Activated CD4-positive, CD25-positive, alpha-beta regulatory T cell (primary cell): ENCODE measurements around the gene ALPP.
"Not testable (repeated sequence)": the region's sequence is repeated elsewhere in the genome, so short reads cannot be mapped to it uniquely, and the experiment has no call there.

Experiments used
- DNase-seq, 4 experiments: peaks; one replicate each; lab custom pipeline; 2025; lab: John Stamatoyannopoulos, UW

ALPP gene

DNA sequence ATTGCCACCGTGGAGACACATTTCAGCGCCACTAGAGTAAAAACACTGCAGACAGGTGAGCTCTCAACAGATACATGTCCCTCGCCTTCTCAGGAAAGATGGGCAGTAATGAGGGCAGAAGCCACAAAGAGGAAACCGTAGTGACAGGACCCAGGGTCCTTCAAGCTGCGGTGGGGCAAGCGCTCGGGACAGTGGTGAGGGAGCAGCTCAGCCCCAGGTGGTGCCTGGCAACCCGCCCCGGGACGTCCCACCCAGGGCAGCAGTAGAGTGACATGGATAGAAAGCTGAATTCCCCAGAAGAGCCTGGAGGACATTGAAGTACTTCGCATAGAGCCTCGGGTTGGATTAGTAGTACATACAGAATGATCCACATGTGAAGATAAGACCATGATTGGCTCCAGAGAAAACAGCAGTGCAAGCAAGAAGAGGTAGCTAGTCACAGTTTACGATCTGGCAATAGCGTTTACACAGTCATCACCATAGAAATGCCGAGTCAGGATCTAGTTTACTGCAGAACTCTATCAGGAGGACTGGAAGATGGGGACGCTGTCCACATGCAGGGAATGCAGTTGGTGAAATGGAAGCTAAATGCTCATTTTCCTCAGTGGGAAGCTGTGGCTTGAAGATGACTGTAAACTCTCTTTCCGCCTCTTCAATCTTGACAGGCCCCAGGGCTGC, 37.4 kb upstream of the ALPP start:
- DNase-seq: no peak

DNA sequence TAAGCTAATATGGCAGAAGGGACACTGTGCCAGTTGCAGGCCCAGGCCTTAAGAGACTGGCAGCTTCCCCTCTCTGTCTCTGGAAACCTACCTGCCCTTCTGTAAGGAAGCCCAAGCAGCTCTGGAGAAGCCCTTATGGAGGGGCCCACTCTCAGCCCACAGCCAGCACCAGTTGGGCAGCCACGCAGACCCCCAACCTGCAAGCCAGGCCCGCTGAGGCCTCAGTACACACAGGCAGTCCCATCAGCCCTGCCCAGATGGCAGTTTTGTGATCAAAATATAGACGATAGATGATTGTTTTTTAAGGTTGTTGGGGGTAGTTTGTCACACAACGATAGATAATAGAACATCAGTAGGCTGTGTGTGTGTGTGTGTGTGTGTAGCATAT, 36.8 kb upstream of the ALPP start:
- no peak for DNase-seq

DNA sequence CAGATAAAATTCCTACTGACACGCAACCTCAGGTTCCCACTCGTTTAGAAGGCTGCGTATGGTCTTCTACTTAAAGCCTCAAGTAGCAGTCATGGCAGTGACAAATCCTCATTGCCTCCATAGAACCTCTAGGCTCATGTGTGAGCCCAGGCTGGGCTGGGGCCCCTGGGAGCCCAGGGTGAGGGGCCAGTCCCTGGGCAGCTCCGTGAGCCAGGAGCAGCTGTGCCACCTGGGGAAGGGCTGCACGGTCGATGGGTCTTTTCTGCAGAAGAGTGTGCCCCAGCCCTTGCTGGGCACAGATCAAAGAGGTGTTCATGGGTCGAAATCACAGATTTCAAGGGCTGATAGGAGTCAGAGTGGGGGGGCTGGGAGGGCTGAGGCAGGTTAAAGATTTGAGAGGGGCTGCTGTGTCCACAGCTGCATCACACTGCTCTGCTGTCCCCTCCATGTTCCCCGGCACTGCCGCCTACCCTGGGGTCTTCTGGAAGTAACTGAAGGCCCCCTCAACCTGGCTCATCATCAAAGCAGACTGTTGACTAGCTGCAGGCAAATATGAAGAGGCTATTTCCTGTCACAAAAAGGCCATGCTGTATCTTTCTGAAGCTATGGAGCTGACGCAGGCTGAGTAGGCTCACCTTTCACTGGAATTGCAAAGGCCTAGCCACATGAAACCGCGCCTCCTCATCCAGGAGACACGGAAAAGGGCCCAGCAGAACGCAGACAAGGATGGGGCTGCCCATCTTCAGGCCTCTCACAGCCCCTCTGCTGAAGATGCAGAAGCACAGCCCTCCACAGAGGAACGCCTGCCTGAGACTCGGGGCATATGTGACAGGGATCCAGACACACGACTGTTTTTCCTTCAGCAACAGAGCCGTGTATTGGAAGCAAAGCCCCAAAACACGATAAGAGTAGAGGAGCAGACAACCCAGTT, 35.7 kb upstream of the ALPP start:
- DNase-seq: no peak

DNA sequence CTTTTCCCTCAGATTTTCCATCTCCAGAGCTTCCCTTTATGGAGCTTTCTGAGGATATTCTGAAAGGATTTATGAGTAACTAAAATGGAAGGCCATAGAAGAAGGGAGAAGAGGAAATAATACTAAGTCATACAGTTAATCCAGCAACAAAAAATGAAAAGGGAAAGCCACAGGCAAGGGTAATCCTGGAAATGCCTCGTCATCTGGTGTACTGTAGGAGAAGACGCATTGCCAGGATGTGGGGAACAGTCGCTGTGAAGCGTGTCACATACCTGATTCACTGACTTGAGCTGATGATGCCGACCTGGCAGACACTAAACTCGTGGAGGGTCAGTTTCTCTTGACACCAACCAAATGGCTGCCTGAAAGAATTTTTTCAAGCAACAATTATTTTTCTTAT, 34.7 kb upstream of the ALPP start:
- no peak for DNase-seq

DNA sequence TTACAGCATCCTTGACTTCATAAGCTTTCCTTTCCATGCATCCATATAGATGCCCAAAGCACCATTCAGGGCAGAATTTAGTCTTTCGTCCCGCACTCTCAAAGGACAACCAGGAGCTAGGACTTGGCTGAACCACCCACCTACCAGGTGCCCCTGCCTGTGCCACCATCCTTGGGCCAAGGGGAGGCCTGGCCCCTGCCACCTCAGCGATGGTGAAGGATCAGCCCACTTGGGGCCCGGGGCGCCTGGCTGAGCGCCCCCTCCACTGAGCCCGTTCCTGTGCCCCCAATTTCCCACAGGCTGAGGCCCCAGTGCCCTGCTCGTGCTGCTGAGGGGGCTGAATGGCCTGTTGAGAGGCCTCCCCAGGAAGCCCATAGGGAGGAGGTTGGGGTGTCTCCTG, 33.3 kb upstream of the ALPP start:
- no peak for DNase-seq

DNA sequence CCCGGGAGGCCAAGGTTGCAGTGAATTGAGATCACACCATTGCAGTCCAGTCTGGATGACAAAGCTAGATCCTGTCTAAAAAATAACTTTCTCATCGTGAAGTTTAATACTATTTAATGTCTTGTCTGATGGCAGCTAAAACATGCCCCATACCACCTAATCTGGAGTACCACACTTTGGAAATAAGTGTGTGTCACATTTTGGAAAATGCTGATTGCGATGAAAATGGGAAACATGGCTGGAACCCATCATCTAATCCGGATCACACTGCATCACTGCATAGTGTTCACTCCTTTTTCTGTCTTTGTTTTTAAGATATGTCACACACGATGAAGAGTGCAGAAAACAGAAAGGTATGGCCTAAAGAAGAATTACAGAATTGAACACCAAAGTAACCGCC, 31.2 kb upstream of the ALPP start:
- DNase-seq: no peak

DNA sequence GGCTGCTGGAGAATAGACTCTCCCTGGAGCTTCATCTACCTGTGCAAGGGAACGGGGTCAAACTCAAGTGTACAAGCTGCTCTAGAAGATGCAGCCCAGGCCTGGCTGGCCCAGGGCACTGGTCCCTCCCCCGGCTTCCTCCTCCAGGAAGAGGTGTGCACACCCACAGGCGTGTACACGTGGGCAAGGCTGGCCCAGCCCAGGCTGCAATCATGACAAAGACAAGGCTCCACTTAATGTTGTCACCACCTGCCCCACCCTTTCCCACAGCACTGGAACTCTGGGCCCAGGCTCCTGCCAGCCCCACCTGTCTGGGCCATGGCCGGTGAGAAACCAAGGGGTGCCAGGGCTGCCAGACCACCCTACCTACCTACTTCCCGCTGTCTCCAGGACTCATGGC, 29.6 kb upstream of the ALPP start:
- DNase-seq: no peak

DNA sequence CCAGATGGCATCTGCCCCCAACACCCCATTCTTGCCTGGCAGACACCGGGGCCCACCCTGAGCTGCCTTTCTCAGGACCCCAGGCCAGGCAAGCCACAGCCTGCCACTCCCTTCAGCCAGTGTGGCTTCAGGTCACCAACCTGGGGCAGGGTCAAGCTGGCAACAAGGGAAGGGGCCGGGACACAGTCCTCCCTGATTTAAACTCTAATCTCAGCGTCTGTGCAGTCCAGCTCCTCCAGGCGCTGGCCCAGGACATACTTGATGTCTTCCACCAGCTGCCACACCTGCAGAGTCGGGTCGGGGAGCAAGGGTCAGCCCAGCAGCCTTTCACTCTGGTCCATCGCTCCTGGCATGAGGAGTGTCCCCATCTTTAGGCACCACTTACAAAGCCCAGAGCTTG, 29.0 kb upstream of the ALPP start:
- DNase-seq: no peak

DNA sequence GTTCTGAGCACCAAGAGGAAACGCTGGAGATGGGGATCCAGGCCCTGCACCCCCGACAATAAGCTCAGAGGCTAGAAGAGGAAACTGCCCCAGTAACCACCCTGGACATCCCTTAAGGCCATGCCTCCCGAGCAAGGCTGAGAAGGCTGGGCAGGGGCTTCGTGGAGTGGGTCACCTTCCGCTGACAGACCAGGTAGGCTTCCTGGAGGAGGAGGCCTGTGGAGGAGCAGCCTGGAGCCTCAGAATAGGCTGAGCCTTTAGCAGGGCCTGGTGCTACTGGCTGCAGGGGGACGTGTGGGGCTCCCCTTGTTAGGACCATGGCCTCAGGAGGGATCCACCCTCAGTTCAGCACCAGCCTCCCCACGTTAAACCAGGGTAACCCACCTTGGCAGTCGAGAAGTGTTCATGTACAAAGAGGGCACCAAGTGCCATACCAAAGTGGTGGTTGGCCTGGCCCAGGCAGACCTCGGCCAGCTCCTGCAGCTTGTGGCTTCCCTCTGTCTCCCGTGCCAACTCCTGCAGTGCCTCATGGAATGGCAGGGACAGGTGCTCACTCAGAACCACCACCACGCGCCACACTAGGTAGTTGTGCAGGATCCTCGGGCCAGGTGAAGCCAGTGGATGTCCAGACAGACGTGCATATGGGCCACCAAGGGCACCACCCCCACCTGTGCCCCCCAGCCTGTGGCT, 28.5 kb upstream of the ALPP start:
- DNase-seq: no peak

DNA sequence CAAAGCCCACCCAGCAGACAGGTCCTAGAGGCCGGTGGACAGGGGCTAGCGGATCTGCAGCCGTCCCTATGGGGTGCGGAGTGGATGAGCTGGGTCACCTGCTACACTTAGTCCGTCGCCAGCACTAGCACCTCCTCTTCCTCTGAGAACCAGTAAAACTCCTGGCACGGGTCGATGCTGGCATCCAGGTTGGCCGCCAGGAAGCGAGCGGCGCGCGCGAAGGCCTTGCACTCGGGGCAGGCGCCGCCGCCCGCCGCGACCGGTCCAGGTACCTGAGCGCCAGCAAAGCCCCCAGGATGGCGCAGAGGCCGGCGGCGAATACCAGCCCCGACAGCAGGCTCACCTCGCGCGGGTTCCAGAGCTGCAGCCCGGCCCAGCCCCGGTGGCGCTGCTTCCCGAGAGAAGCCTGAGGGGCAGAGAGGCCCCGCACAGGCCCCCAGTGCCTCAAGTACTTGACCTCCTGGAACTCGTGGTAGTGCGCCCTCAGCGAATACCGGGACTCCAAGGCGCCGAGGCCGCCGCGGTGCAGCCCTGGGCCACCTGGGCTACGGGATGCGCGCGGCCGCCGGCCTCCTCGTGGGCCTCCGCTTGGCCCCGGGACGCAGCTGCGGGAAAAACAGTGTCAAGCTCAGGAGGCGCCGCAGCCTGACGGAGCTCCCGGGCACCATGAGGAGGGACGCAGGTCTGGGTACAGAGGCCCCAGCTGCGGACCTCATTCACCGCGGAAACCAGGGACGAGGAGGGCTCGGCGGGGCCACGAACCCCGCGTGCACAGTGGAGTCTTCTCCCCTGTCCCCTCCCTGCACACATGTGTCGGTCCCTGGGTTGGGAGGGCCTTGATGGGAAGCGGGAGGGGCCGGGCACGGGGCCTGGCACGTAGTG, 27.5 kb upstream of the ALPP start:
- DNase-seq: no peak

DNA sequence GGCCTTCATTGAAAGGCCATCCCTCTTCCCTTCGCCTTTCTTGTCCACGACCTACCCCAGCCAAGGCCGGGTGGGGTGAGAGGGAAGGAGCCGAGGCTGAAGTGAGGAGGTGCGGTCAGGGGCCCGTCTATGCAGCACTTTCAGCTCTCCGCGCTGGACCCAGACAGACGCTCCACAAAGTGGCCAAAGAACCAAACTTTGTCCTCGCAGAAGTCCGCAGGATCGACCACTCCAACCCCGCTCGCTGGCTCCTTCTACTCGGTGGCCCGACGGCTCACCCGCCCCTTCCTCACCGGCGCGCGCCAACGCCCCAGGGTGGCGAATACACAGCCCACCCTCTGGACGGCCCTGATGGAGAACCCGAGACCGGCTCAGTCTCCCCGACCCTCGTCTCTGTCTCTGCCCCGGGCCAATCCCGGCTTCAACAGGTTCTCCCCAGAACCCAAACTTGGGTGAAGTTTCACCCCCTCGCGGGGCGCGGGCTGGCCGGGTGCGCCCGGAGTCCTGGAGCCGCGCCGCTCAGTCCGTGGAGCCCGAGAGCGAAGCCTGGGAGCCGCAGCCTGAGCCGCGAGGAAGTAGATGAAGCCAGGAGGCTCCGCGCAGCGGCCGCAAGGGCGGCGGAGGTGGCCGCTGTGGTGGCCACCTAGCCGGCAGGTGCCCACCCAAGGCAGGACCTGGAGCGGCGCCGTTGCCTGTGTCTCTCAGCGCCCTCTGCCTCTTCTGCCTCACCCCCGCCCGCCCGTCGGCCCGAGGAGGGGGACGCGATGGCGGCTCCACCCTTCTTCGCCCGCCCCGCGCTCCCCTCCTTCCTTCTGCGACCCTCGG, 26.7 kb upstream of the ALPP start:
- no peak for DNase-seq

DNA sequence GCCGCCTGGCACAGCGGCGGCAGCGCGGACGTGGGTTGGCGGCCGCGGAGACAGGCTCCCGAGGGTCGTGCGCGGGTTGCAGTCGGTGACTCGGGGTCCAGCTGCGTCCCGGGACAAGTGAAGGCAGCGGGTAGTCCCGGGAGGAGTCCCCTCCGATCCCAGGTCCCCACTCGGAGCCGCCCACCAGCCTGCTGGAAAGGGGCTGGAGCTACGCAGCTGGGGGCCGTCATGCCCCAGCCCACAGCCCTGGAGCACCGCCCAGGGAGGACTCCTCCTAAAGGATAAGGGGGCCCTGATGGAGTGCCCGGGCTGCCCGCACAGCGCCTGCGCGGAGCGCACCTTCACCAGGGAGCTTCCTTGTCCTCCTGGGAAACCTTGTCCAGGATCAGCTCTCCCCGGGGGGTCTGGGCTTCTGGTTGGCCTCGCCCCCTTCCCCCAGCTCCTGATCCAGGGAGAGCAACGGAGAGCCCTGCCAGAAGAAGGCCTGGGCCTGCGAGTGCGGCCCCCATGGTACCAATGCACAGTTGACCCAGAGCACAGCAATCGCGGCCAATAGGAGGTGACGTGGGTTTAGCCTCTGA, 25.9 kb upstream of the ALPP start:
- no peak for DNase-seq

DNA sequence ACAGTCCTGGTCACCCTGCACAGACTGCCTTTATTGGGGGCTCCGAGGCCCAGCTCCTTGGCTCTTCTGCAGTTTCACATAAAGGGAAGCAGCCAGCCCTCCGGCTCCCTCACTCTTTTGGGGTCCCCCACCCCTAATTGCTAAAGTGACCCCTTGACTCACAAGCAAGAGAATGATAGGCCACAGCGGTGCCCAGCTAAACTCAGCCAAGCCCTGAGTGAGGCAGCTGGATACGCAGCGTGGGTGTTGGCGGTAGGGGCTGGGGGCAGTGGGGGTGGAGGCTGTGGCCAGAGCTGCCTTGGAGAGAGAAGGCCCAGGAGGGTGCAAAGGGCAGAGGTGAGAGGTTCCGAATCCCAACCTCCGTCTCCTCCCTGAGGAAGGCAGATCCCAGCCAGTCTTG, 25.5 kb upstream of the ALPP start:
- no peak for DNase-seq

DNA sequence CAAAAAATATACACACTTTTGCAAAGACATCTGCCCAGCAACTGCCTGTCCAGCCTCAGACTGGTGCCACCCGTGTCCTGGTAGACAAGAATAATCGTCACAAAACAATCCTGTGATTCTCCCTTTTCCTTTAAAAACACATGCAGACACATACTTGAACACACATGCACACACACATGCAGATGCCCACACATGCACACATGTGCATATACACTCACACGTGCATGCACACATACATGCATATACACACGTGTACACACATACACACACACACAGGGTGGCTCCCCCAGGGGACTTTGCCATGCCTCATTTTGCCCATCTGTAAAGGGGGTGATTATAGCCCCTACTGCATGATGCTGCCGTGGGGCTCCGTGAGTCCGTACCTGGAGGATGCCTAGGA, 24.9 kb upstream of the ALPP start:
- DNase-seq: no peak

DNA sequence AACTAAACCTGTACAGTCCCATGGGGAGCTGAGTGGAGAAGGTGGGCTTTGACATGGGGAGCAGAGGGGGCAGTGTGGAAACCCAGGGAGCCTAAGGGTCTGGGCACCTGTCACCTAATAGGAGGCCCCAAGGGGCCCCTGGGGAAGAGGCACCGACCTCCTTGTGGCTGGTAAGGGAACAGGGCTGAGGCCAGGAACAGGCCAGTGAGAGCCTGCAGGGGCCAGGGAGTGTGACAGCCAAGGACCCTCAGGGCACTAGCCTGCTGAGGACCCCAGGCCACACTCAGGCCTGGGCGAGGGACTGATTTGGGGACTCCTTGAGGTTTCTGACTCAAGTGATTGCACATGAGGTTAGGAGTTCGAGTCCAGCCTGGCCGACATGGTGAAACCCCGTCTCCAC, 24.5 kb upstream of the ALPP start:
- no peak for DNase-seq

DNA sequence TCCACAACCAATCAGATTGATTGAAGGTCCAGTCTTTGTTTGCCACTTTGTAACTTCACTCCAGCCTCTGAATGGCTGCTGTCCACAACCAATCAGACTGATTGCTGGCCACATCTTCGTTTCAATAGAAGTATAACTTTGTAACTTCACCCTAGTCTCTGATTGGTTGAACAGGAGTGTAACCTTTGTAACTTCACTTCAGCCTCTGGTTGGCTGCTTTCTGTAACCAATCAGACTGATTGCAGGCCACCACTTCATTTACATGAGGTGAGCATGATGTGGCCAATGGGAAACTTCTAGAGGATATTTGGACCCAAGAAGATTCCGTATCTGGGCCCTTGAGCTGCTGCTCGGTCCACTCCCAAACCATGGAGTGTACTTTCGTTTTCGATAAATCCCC, 16.9 kb upstream of the ALPP start:
- DNase-seq: no peak

DNA sequence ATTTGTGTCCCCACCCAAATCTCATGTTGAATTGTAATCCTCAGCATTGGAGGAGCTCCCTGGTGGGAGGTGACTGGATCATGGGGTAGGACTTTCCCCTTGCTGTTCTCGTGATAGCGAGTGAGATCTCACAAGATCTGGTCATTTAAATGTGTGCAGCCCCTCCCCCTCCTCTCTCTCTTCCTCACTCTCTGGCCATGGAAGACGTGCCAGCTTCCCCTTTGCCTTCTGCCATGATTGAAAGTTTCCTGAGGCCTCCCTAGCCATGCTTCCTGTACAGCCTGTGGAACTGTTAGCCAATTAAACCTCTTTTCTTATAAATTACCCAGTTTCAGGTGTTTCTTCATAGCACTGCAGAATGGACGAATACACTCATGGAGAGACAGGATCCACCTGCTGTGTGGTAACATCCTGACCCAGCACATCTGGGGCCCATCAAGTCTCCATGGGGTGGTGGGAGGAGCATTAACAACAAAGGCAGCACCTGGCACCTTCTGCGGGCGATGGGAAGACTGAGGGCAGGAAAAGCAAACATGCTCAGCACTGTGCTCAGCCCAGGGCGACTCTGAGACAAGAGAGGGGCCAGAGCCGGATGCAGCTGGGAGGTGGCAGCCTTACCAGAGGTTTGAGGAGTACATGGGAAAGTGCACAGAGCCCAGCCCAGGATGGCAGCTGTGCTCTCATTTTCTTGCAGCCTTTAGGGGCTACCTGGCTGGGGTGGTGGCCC, 16.2 kb upstream of the ALPP start:
- no peak for DNase-seq

DNA sequence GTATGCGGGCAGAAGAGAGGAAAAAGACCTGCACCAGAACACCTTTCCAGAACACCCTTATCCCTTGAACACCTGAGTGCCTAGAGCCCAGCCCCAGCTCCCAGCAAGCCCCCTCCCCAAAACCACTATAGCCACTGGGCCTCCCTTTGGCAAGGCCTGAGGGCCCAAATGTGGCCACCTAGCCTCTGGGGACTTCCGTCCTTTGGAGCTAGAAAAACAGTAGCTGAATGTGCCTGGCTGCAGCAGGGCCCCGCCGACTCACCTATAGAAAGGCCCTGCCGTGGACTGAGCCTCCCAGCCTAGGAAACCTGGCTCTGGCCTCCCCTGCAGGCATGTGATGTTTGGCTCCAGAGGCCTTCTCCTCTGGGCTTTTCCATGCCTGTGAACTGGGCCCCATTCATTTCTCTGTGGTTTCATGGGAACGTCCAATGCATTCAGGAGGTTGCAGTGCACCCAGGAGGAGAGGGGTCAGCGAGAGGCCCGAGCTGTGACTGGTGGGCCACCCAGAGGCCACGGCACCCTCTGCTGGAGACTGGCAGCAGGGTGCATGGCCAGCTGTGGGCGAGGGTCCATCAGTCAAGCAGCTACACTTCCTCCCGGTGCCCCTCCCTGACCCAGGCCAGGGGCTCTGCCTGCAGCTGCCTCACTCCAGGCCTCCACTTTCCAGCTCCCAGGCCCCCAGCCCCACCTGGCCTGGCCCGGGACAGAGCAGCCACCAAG, 15.3 kb upstream of the ALPP start:
- DNase-seq: not testable (repeated sequence)
